Subcutaneous abdominal adipose tissue (tissue), 5 donors: ENCODE data around the gene CAPN13.

Source experiments
- H3K27ac ChIP-seq: one replicate; pipeline ENCODE4 v1.7.0; 2013; ENCODE audit warnings: low read depth, mild to moderate bottlenecking, inconsistent platforms, low read length, moderate library complexity
- H3K27me3 ChIP-seq, 5 donors: one replicate each; pipeline ENCODE4 v1.7.0; 2013; ENCODE audit warnings: low read length in 5 of 5, inconsistent platforms in 1 of 5; ENCODE audit not compliant: control insufficient read depth in 5 of 5, insufficient read depth in 4 of 5
- H3K36me3 ChIP-seq, 5 donors: one replicate each; pipeline ENCODE4 v1.7.0; 2013; ENCODE audit warnings: low read length in 5 of 5; ENCODE audit not compliant: control insufficient read depth in 5 of 5, insufficient read depth in 5 of 5
- H3K4me1 ChIP-seq, 5 donors: one replicate each; pipeline ENCODE4 v1.7.0; 2013; ENCODE audit warnings: low read length in 5 of 5, mild to moderate bottlenecking in 3 of 5, moderate library complexity in 1 of 5; ENCODE audit not compliant: control insufficient read depth in 5 of 5, insufficient read depth in 5 of 5
- H3K4me3 ChIP-seq, 5 donors: one replicate each; pipeline ENCODE4 v1.7.0; 2013; ENCODE audit warnings: low read length in 5 of 5, low read depth in 1 of 5
- H3K9ac ChIP-seq, 5 donors: one replicate each; pipeline ENCODE4 v1.7.0; 2013; ENCODE audit warnings: low read length in 5 of 5, mild to moderate bottlenecking in 4 of 5, moderate library complexity in 3 of 5
- H3K9me3 ChIP-seq, 5 donors: one replicate each; pipeline ENCODE4 v1.7.0; 2013; ENCODE audit warnings: low read length in 5 of 5; ENCODE audit not compliant: control insufficient read depth in 5 of 5
- donor health status: healthy.
- donor health status: healthy.
- donor health status: healthy.
- donor health status: healthy.
- donor health status: healthy.

Gene CAPN13

DNA sequence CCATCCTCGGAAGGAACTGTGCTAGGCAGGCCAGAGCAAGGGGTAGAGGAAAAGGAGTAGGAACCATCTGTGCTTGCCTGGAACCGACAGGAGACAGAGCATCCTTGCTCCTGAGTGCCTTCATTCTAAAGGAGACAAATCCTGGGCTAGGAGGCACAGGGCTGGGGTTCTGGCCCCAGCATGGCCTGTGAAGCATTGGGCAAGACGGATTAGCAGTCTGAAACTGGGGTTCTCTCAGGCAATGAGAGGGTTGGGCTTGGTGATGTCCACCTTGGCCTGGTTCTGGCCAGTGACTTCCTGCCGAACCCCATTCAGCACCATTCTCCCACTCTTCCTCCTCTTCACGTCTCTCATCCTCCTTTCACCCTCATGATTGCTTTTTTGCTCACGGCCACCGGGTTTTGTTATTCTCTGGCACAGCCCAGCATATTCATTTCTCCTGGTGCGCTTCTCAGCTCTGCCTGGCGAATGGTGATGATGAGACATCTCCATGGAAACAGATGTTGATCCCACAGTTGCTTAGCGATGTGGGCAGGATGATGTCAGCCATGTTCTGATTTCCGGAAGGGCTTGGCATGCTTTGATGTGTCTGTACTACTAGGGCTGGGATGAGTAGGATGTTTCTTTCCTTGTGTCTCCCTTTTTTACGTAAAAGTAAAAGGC, 127.7 kb downstream of the CAPN13 start:
- H3K9me3 ChIP-seq, result no peaks in the 10 kb centered on the region
- no peak overlapping the region for H3K4me3 ChIP-seq
- H3K36me3 ChIP-seq, result no peaks in the 10 kb centered on the region
- peaks cover 0 to 2% (median 0%) of the 10 kb centered on the region in 5 donors for H3K27me3 ChIP-seq
- no peak overlapping the region for H3K9ac ChIP-seq
- no peak overlapping the region for H3K27ac ChIP-seq
- no peaks in the 10 kb centered on the region for H3K4me1 ChIP-seq

DNA sequence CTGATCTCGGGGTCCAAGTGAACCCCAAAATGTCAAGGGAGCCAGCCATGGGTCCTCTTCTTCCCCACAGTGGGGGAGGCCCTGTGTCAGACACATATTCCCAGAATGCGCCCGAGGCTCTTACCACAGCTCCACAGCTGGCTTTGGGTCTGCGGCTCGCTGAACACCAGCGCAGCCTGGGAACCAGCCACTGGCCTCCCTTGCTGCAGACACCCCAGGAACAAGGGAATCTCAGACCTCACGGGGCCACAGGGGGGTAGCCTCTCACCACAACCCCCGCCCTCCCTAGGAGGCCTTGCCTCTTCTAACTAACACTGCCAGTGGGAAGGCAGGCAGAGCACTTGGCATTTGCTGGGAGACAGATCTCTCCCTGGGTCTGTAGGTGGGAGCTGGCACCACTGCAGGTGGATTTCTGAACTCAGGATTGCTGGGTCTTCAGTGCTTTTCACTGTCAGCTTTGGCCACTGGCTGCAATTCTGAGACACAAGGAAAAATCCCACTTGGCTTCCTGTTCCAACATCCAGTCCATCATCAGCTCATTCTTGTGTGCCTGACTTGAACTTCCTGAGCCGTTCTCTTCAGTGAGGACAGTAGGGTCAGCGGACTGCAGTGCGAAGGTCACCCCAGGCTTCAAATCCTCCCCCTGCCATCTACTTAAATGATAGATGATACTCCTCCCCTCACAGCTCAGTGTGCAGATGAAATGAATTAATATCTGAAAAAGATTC, 128.7 kb downstream of the CAPN13 start:
- no peak overlapping the region for H3K27ac ChIP-seq
- no peaks in the 10 kb centered on the region for H3K9me3 ChIP-seq

GRCh38 chr2:30677861-30678385, 129.3 kb downstream of the CAPN13 start:
- Histone ChIP-seq H3K4me1 (no peaks in the 10 kb centered on the region), H3K27me3 (no peaks in the 10 kb centered on the region), H3K27ac (no peak overlapping the region), H3K9me3 (peaks cover 0 to 2% (median 0%) of the 10 kb centered on the region in 5 donors), H3K4me3 (no peak overlapping the region), H3K9ac (no peak overlapping the region), H3K36me3 (no peaks in the 10 kb centered on the region)

More for the DNA sequence above, 128.7 kb downstream of the CAPN13 start:
- no peak overlapping the region for H3K4me3 ChIP-seq
- no peak overlapping the region for H3K9ac ChIP-seq
- no peaks in the 10 kb centered on the region for H3K27me3 ChIP-seq
- no peaks in the 10 kb centered on the region for H3K4me1 ChIP-seq
- no peaks in the 10 kb centered on the region for H3K36me3 ChIP-seq

DNA sequence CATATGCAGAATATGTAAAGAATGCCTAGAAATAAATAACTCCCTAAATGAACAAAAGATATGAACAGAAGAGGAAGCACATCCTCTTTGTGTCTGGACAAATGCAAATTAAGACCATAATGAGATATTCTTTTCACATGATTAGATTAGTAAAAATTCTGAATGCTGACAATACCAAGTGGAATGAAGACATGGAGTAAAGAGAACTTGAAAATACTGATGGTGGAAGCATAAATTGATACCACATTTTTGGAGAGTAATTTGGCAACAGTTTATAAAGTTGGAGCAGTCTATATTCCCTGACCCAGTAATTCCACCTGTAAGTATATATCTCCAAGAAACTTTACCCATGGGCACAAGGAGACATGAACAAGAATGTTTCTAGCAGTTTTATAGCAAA, 130.0 kb downstream of the CAPN13 start:
- Histone ChIP-seq H3K27me3 (no peaks in the 10 kb centered on the region), H3K9ac (no peak overlapping the region), H3K36me3 (no peaks in the 10 kb centered on the region), H3K27ac (no peak overlapping the region), H3K4me3 (no peak overlapping the region), H3K9me3 (peaks cover 0 to 6% (median 0%) of the 10 kb centered on the region in 5 donors), H3K4me1 (no peaks in the 10 kb centered on the region)

DNA sequence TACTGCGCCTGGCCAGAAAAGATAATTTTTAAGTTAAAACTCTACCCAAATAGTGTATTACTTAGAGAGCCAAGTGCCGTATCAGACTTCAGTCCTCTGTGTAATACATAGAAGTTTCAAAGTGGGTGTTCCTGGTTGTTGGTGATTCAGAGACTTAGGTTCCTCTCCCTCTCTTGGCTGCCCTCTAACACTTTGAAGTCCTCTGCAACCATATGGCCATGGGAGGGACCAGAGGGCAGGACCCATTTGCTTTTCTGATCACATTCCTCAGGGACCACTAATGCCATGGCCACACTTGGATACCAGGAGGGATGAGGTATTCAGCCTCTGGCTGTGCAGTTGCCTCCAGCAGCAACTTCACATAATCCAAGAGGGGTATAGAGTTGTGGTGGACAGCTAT, 131.5 kb downstream of the CAPN13 start:
- no peak overlapping the region for H3K4me3 ChIP-seq
- H3K27ac ChIP-seq, result no peak overlapping the region
- H3K27me3 ChIP-seq, result peaks cover 0 to 3% (median 0%) of the 10 kb centered on the region in 5 donors
- H3K4me1 ChIP-seq, result no peaks in the 10 kb centered on the region
- no peaks in the 10 kb centered on the region for H3K36me3 ChIP-seq
- no peak overlapping the region for H3K9ac ChIP-seq
- H3K9me3 ChIP-seq, result peaks cover 0 to 6% (median 0%) of the 10 kb centered on the region in 5 donors

- H3K36me3 ChIP-seq, result no peaks in the 10 kb centered on the region
- H3K27ac ChIP-seq, result no peak overlapping the region
- H3K27me3 ChIP-seq, result peaks cover 0 to 3% (median 0%) of the 10 kb centered on the region in 5 donors
- no peak overlapping the region for H3K9ac ChIP-seq
- peaks cover 0 to 16% (median 0%) of the 10 kb centered on the region in 5 donors for H3K9me3 ChIP-seq
- H3K4me3 ChIP-seq, result no peak overlapping the region
- H3K4me1 ChIP-seq, result no peaks in the 10 kb centered on the region
Measured at GRCh38 chr2:30673127-30673526, 134.1 kb downstream of the CAPN13 start.
